Jurkat, Clone E6-1 (cell line): ENCODE data around the gene PIK3C2A.
A peak's percentile ranks its signal among the peaks of the same experiment; 100 is the strongest.

Source experiments
- DNase-seq: peaks from one replicate; pipeline ENCODE4 v3.0.0-alpha.2; 2011; ENCODE audit warnings: low read depth, low spot score
- H3K4me3 ChIP-seq: 2 replicates; pipeline ENCODE4 v1.5.1; 2011; ENCODE audit warnings: mild to moderate bottlenecking, low read length, control low read depth, moderate library complexity

Gene PIK3C2A

GRCh38 chr11:17221968-17222367 is 14.2 kb upstream of the PIK3C2A start:
- H3K4me3 ChIP-seq: no peak overlapping the region
- no peak for DNase-seq

GRCh38 chr11:17219016-17219415 is 11.2 kb upstream of the PIK3C2A start:
- DNase-seq: no peak
- no peak overlapping the region for H3K4me3 ChIP-seq

GRCh38 chr11:17218403-17218802 is 10.6 kb upstream of the PIK3C2A start:
- no peak overlapping the region for H3K4me3 ChIP-seq
- no peak for DNase-seq

- no peak overlapping the region for H3K4me3 ChIP-seq
- no peak for DNase-seq
Measured at GRCh38 chr11:17217401-17217800, 9.6 kb upstream of the PIK3C2A start.

- no peak overlapping the region for H3K4me3 ChIP-seq
- DNase-seq: no peak
Measured at GRCh38 chr11:17214338-17214737, 6.6 kb upstream of the PIK3C2A start.

GRCh38 chr11:17211286-17211685 is 3.5 kb upstream of the PIK3C2A start:
- no peak for DNase-seq
- no peak overlapping the region for H3K4me3 ChIP-seq

GRCh38 chr11:17209939-17210245 is 2.1 kb upstream of the PIK3C2A start:
- H3K4me3 ChIP-seq: no peak overlapping the region
- DNase-seq: no peak

GRCh38 chr11:17208257-17208999 is 642 bp upstream of the PIK3C2A start:
- DNase-seq: peak; percentile 55
- peak overlapping the region; percentile 71 for H3K4me3 ChIP-seq

- H3K4me3 ChIP-seq: peak overlapping the region; percentile 71; the same call in 1 of the 2 replicates
- DNase-seq: no peak
Measured at GRCh38 chr11:17206463-17206862, 1.3 kb downstream of the PIK3C2A start.

- DNase-seq: no peak
- H3K4me3 ChIP-seq: no peak overlapping the region
Measured at GRCh38 chr11:17197431-17197898, 10.3 kb downstream of the PIK3C2A start.

GRCh38 chr11:17188675-17189074 is 19.1 kb downstream of the PIK3C2A start:
- H3K4me3 ChIP-seq: no peak overlapping the region
- no peak for DNase-seq

- DNase-seq: no peak
- no peak overlapping the region for H3K4me3 ChIP-seq
Measured at GRCh38 chr11:17186932-17187692, 20.7 kb downstream of the PIK3C2A start.

GRCh38 chr11:17185938-17186337 is 21.8 kb downstream of the PIK3C2A start:
- H3K4me3 ChIP-seq: no peak overlapping the region
- no peak for DNase-seq

GRCh38 chr11:17184882-17185587 is 22.8 kb downstream of the PIK3C2A start:
- DNase-seq: no peak
- H3K4me3 ChIP-seq: no peak overlapping the region

GRCh38 chr11:17183836-17184235 is 23.9 kb downstream of the PIK3C2A start:
- H3K4me3 ChIP-seq: no peak overlapping the region
- DNase-seq: no peak

- no peak overlapping the region for H3K4me3 ChIP-seq
- no peak for DNase-seq
Measured at GRCh38 chr11:17179970-17180369, 27.8 kb downstream of the PIK3C2A start.

GRCh38 chr11:17173332-17173731 is 34.5 kb downstream of the PIK3C2A start:
- DNase-seq: no peak
- no peak overlapping the region for H3K4me3 ChIP-seq

GRCh38 chr11:17171916-17172315 is 35.9 kb downstream of the PIK3C2A start:
- no peak overlapping the region for H3K4me3 ChIP-seq
- DNase-seq: no peak

- DNase-seq: no peak
- H3K4me3 ChIP-seq: no peak overlapping the region
Measured at GRCh38 chr11:17171343-17171742, 36.4 kb downstream of the PIK3C2A start.

- no peak for DNase-seq
- H3K4me3 ChIP-seq: no peak overlapping the region
Measured at GRCh38 chr11:17169876-17170275, 37.9 kb downstream of the PIK3C2A start.
